K562 (cell line): Measurements from ENCODE around the gene GPD1L. TPM values are rescaled to one million over a fixed set of nuclear protein-coding genes. Genes with fewer than 3 reads are reported as not detected.

Experiments used
- ATAC-seq: fragments of 200-7000 bp; cut with Tn5 transposase; 3 replicates; pipeline ENCODE4 v1.9.1; 2020; ENCODE audit warnings: moderate library complexity
- BruUV-seq: library from RNA; stranded (reverse); fragments of 400-500 nt; replicated peaks from 2 replicates; lab custom pipeline; 2021; lab: Mats Ljungman, UMichigan
- CTCF ChIA-PET: fragments of 300-600 bp; formaldehyde crosslinking; extraction: SDS; loops from one replicate; lab custom pipeline; 2021; ENCODE audit warnings: low intra/inter-chr PET ratio; lab: Yijun Ruan, JAX
- POLR2A ChIA-PET: fragments of 300-600, 350-650 bp; sonication (Branson Sonifier 250); formaldehyde crosslinking; extraction: SDS; loops from one replicate; lab custom pipeline; 2021; ENCODE audit warnings: antibody characterized with exemption, inconsistent platforms; lab: Yijun Ruan, JAX
- DNase-seq, 4 experiments: peaks; one replicate each; pipeline versions ENCODE4 v3.0.0 to v3.0.0-alpha.2; 2011 to 2018; ENCODE audit warnings: low spot score in 3 of 4, mixed read lengths in 3 of 4; ENCODE audit errors: extremely low read depth in 1 of 4
- FAIRE-seq: peaks from 2 replicates; lab custom pipeline; 2011; peaks lifted over from hg19 to GRCh38; lab: Jason Lieb, UNC
- H2AFZ ChIP-seq: 2 replicates; pipeline ENCODE4 v1.6.0; 2011; ENCODE audit warnings: low read depth, low read length, control low read depth, inconsistent platforms
- H3K27ac ChIP-seq: fragments of 200-600 bp; 3 replicates; pipeline ENCODE4 v1.8.0; 2011; ENCODE audit warnings: low read depth, mild to moderate bottlenecking, control low read depth, inconsistent platforms, low read length, moderate library complexity, mixed read lengths; ENCODE audit errors: extremely low read depth
- H3K27me3 ChIP-seq, 2 experiments: fragments of 300-600 bp in 1 of 2; 2 replicates in 1 of 2; 3 replicates in 1 of 2; pipeline versions ENCODE4 v1.6.0 to v1.8.0; 2011; ENCODE audit warnings: inconsistent platforms in 2 of 2, low read length in 2 of 2, mild to moderate bottlenecking in 1 of 2, mixed read lengths in 1 of 2, moderate library complexity in 1 of 2; ENCODE audit not compliant: control insufficient read depth in 2 of 2, insufficient read depth in 2 of 2
- H3K36me3 ChIP-seq: fragments of 300-600 bp; 3 replicates; pipeline ENCODE4 v1.8.0; 2011; ENCODE audit warnings: mild to moderate bottlenecking, low read length, inconsistent platforms; ENCODE audit not compliant: control insufficient read depth, insufficient read depth
- H3K4me1 ChIP-seq, 2 experiments: fragments of 200-600 bp in 1 of 2; replicated peaks in 1 of 2; 2 replicates in 1 of 2; 3 replicates in 1 of 2; pipeline versions ENCODE4 v1.5.1 to v1.8.0; 2011; ENCODE audit warnings: inconsistent platforms in 2 of 2, low read length in 2 of 2, mild to moderate bottlenecking in 1 of 2, mixed read lengths in 1 of 2, moderate library complexity in 1 of 2; ENCODE audit not compliant: control insufficient read depth in 2 of 2, insufficient read depth in 2 of 2
- H3K4me2 ChIP-seq: 2 replicates; pipeline ENCODE4 v1.6.1; 2011; ENCODE audit warnings: low read length, control low read depth, inconsistent platforms, mixed read lengths; ENCODE audit not compliant: insufficient read depth
- H3K4me3 ChIP-seq: fragments of 200-600 bp; sonication (generic), shearing (Covaris generic); 2 replicates; pipeline ENCODE4 v1.5.1; 2016; ENCODE audit warnings: control low read depth, inconsistent platforms
- H3K79me2 ChIP-seq: fragments of 200-600 bp; 3 replicates; pipeline ENCODE4 v1.8.0; 2011; ENCODE audit warnings: low read length, inconsistent platforms; ENCODE audit not compliant: control insufficient read depth, insufficient read depth
- H3K9ac ChIP-seq, 2 experiments: 2 replicates each; pipeline versions ENCODE4 v1.6.0 to v1.6.1; 2011; ENCODE audit warnings: low read depth in 2 of 2, low read length in 2 of 2, control low read depth in 1 of 2, inconsistent platforms in 1 of 2, mild to moderate bottlenecking in 1 of 2, mixed read lengths in 1 of 2; ENCODE audit not compliant: insufficient read depth in 1 of 2
- H3K9me1 ChIP-seq: one replicate; pipeline ENCODE4 v1.6.0; 2011; ENCODE audit warnings: inconsistent platforms, mild to moderate bottlenecking, low read length, moderate library complexity; ENCODE audit not compliant: control insufficient read depth, insufficient read depth
- H3K9me3 ChIP-seq: replicated peaks from 2 replicates; pipeline ENCODE4 v1.5.1; 2011; ENCODE audit warnings: low read depth, low read length, inconsistent platforms; ENCODE audit not compliant: control insufficient read depth, insufficient read depth
- H4K20me1 ChIP-seq: replicated peaks from 2 replicates; pipeline ENCODE4 v1.6.1; 2011; ENCODE audit warnings: low read length, inconsistent platforms, mixed read lengths; ENCODE audit not compliant: control insufficient read depth, insufficient read depth
- GTF3C2 ChIP-seq: IDR thresholded peaks from 3 replicates; pipeline ENCODE4 v1.6.1; 2011; ENCODE audit warnings: borderline replicate concordance, mild to moderate bottlenecking, moderate library complexity; ENCODE audit not compliant: insufficient read length; ENCODE audit errors: extremely low read depth
- ILK ChIP-seq: fragments of 450-650 bp; IDR thresholded peaks from 2 replicates; pipeline ENCODE4 v1.6.1; 2016; ENCODE audit warnings: missing genetic modification characterization, low read depth, mild to moderate bottlenecking, missing compliant biosample characterization, moderate library complexity, borderline replicate concordance
- WGBS: fragments of 100-300 bp; shearing (Covaris generic); methylation state at CpG from one replicate; pipeline ENCODE4 v1.1.6; 2016; ENCODE audit warnings: low coverage, mixed read lengths; ENCODE audit not compliant: insufficient coverage; ENCODE audit errors: missing lambda C conversion rate; 5-methylcytosine and 5-hydroxymethylcytosine counted together
- in situ Hi-C: fragments of 300-500 bp; cut with MboI; formaldehyde crosslinking; loops from 4 replicates; pipeline ENCODE4 v1.15.0; 2018; ENCODE audit warnings: inconsistent platforms, mixed read lengths
- intact Hi-C: fragments of 100-400 bp; cut with micrococcal nuclease; formaldehyde crosslinking; loops from 2 replicates; pipeline ENCODE4 v1.14.2; 2022
- polyA plus RNA-seq, 8 experiments: library from polyadenylated mRNA; depleted of rRNA in 4 of 8; stranded (reverse) in 5 of 8; unstranded in 3 of 8; fragments of >200 nt; fragmentation: Nextera tagmentation in 2 of 8; fragmentation: Illumina TruSeq in 1 of 8; extraction: Ambion mirVana in 2 of 8; extraction: Trizol in 1 of 8; gene quantifications; 2 replicates each; pipeline versions ENCODE4 v1.2.1 to v1.2.3, GENCODE V29; 2011 to 2014; ENCODE audit warnings: inconsistent platforms in 1 of 8, missing spikeins in 1 of 8
- total RNA-seq, 7 experiments: library from RNA; depleted of rRNA in 6 of 7; stranded (reverse); fragments of >200 nt in 6 of 7; fragmentation: Illumina TruSeq in 2 of 7; extraction: Trizol in 2 of 7; gene quantifications; 2 replicates each; pipeline versions ENCODE4 v1.2.1 to v1.2.3, GENCODE V29; 2011 to 2021; ENCODE audit warnings: low replicate concordance in 1 of 7

Gene GPD1L
- total and polyA plus RNA-seq, 9 of the 15 experiments (the other 6 are each of a cell fraction or from before 2014, with no cell fraction given), result 1.6 to 17.3 (median 12.3) TPM

DNA sequence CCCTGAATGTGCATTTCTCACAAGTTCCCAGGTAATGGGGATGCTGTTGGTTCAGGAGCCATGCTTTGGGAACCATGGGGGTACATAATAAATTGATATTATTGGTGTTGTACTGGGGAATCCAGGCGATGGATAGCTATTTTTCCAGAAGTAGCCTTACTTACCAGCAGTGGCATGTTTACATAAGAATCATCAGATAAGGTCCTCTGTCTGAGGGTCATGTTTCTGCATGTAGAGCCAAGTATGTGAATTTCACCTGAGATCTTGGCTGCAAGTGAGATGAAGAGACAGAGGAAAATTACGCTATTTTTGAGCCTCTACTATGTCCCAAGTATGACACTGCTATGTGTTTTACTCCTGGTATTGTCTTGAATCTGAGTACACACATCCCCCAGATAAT, 26.3 kb downstream of the GPD1L start (continued):
- no peak for TF ChIP-seq GTF3C2

- Histone ChIP-seq H3K27me3 (no peaks in the 10 kb centered on the region; a peak in 1 of 5 replicates), H3K27ac (no peak overlapping the region), H3K79me2 (no peaks in the 10 kb centered on the region), H3K9me1 (no peaks in the 10 kb centered on the region), H3K36me3 (no peaks in the 10 kb centered on the region), H3K4me2 (no peak overlapping the region), H3K4me3 (no peak overlapping the region), H3K9ac (no peak overlapping the region), H3K4me1 (peaks cover 0 to 19% of the 10 kb centered on the region in 2 experiments; a peak in 3 of 5 replicates), H2AFZ (no peak overlapping the region), H3K9me3 (no peaks in the 10 kb centered on the region), H4K20me1 (no peaks in the 10 kb centered on the region)
- 21% methylated on average over 1 of the region's 1 CpG for WGBS
- BruUV-seq, result no TSS peak
- intact Hi-C loops, result no loop called here
- TF ChIP-seq ILK (tag), result no peak
- CTCF ChIA-PET, result no interaction called here
- no peak for ATAC-seq
- POLR2A ChIA-PET, result interaction anchor here (1.1 to 1.3 kb wide), 2 partner anchors 12 to 18 kb away, joined by 3 to 5 read pairs; no protein-coding TSS in a partner anchor
- DNase-seq, result no peak
- in situ Hi-C loops, result loop anchor here (5.0 kb wide), 1 partner anchor 114 kb away; no protein-coding TSS in a partner anchor
- FAIRE-seq, result no peak
These were observed 30.3 kb downstream of the GPD1L start for GRCh38 chr3:32136703-32137102.
